H9 (cell line): ENCODE results near the gene PRPF38B. TPM values are rescaled to one million over a fixed set of nuclear protein-coding genes. Genes with fewer than 3 reads are reported as not detected.

Experiments
- DNase-seq: peaks from one replicate; pipeline ENCODE4 v3.0.0-alpha.2; 2017
- H2AFZ ChIP-seq: one replicate; pipeline ENCODE4 v1.6.1; 2013; ENCODE audit warnings: mild to moderate bottlenecking, low read length, control low read depth, moderate library complexity
- H2AK5ac ChIP-seq: 2 replicates; pipeline ENCODE4 v1.6.1; 2013; ENCODE audit warnings: low read length, control low read depth, mixed read lengths; ENCODE audit not compliant: insufficient read length
- H2BK120ac ChIP-seq: one replicate; pipeline ENCODE4 v1.6.1; 2013; ENCODE audit warnings: low read depth, mild to moderate bottlenecking, low read length, control low read depth, inconsistent platforms; ENCODE audit not compliant: poor library complexity, severe bottlenecking
- H2BK12ac ChIP-seq: 2 replicates; pipeline ENCODE4 v1.6.1; 2013; ENCODE audit warnings: low read length, control low read depth, mixed read lengths, low read depth; ENCODE audit not compliant: insufficient read length
- H2BK15ac ChIP-seq: 2 replicates; pipeline ENCODE4 v1.6.1; 2013; ENCODE audit warnings: low read depth, low read length, control low read depth
- H2BK20ac ChIP-seq: one replicate; pipeline ENCODE4 v1.6.1; 2013; ENCODE audit warnings: low read depth, mild to moderate bottlenecking, low read length, control low read depth, inconsistent platforms; ENCODE audit not compliant: poor library complexity, severe bottlenecking
- H2BK5ac ChIP-seq: 2 replicates; pipeline ENCODE4 v1.6.1; 2013; ENCODE audit warnings: low read length, control low read depth, mixed read lengths; ENCODE audit not compliant: insufficient read length
- H3K14ac ChIP-seq: 2 replicates; pipeline ENCODE4 v1.6.1; 2013; ENCODE audit warnings: low read length, control low read depth; ENCODE audit not compliant: insufficient read depth
- H3K18ac ChIP-seq: 2 replicates; pipeline ENCODE4 v1.6.1; 2013; ENCODE audit warnings: low read depth, mild to moderate bottlenecking, mixed read lengths, low read length, control low read depth; ENCODE audit not compliant: insufficient read length
- H3K23ac ChIP-seq: 2 replicates; pipeline ENCODE4 v1.6.1; 2013; ENCODE audit warnings: low read length, control low read depth, mixed read lengths, low read depth; ENCODE audit not compliant: insufficient read length
- H3K23me2 ChIP-seq: 2 replicates; pipeline ENCODE4 v1.6.1; 2013; ENCODE audit warnings: low read depth, mild to moderate bottlenecking, mixed read lengths, low read length, control low read depth; ENCODE audit not compliant: insufficient read length, poor library complexity, severe bottlenecking
- H3K27ac ChIP-seq: 2 replicates; pipeline ENCODE4 v1.5.1; 2013; ENCODE audit warnings: low read length, control low read depth, mixed read lengths, low read depth; ENCODE audit not compliant: insufficient read length
- H3K27me3 ChIP-seq: 2 replicates; pipeline ENCODE4 v1.6.1; 2013; ENCODE audit warnings: low read length, control low read depth, inconsistent platforms; ENCODE audit not compliant: insufficient read depth
- H3K4ac ChIP-seq: 2 replicates; pipeline ENCODE4 v1.6.1; 2013; ENCODE audit warnings: low read depth, mild to moderate bottlenecking, control low read depth, inconsistent platforms, low read length, moderate library complexity
- H3K4me1 ChIP-seq: 2 replicates; pipeline ENCODE4 v1.6.1; 2013; ENCODE audit warnings: low read length, control low read depth, inconsistent platforms; ENCODE audit not compliant: insufficient read depth
- H3K4me2 ChIP-seq: 2 replicates; pipeline ENCODE4 v1.6.1; 2013; ENCODE audit warnings: low read length, control low read depth, mixed read lengths; ENCODE audit not compliant: insufficient read length, insufficient read depth
- H3K56ac ChIP-seq: 2 replicates; pipeline ENCODE4 v1.6.1; 2013; ENCODE audit warnings: low read depth, mild to moderate bottlenecking, mixed read lengths, low read length, control low read depth; ENCODE audit not compliant: insufficient read length
- H3K79me1 ChIP-seq: 2 replicates; pipeline ENCODE4 v1.6.1; 2013; ENCODE audit warnings: low read depth, mild to moderate bottlenecking, moderate library complexity, low read length, control low read depth, inconsistent platforms; ENCODE audit not compliant: insufficient read depth, poor library complexity, severe bottlenecking
- H3K79me2 ChIP-seq: 2 replicates; pipeline ENCODE4 v1.6.1; 2013; ENCODE audit warnings: low read length, control low read depth, inconsistent platforms; ENCODE audit not compliant: insufficient read depth
- H3K9ac ChIP-seq: 2 replicates; pipeline ENCODE4 v1.6.1; 2013; ENCODE audit warnings: low read length, control low read depth, mixed read lengths; ENCODE audit not compliant: insufficient read length; ENCODE audit errors: extremely low read depth
- H3K9me3 ChIP-seq: one replicate; pipeline ENCODE4 v1.6.1; 2013; ENCODE audit warnings: low read depth, low read length, inconsistent platforms; ENCODE audit not compliant: control insufficient read depth
- H3T11ph ChIP-seq: one replicate; pipeline ENCODE4 v1.6.1; 2013; ENCODE audit warnings: mild to moderate bottlenecking, low read length, control low read depth, inconsistent platforms
- H4K20me1 ChIP-seq: one replicate; pipeline ENCODE4 v1.6.1; 2013; ENCODE audit not compliant: control insufficient read depth, insufficient read length, insufficient read depth
- H4K5ac ChIP-seq: 2 replicates; pipeline ENCODE4 v1.6.1; 2013; ENCODE audit warnings: low read depth, mild to moderate bottlenecking, mixed read lengths, low read length, control low read depth; ENCODE audit not compliant: insufficient read length
- H4K8ac ChIP-seq: replicated peaks from 2 replicates; pipeline ENCODE4 v1.6.1; 2013; ENCODE audit warnings: low read length, control low read depth, mixed read lengths, low read depth; ENCODE audit not compliant: insufficient read length
- H4K91ac ChIP-seq: 2 replicates; pipeline ENCODE4 v1.6.1; 2013; ENCODE audit warnings: low read depth, mild to moderate bottlenecking, moderate library complexity, mixed read lengths, low read length, control low read depth; ENCODE audit not compliant: insufficient read length
- H3K27ac Mint-ChIP-seq, 3 experiments: 2 replicates in 2 of 3; 3 replicates in 1 of 3; pipeline ENCODE4 v1.8.0; 2020 to 2021; ENCODE audit warnings: mixed read lengths in 3 of 3, mild to moderate bottlenecking in 1 of 3, moderate library complexity in 1 of 3
- H3K27me3 Mint-ChIP-seq: 2 replicates; pipeline ENCODE4 v1.8.0; 2021; ENCODE audit warnings: low read depth, mild to moderate bottlenecking, moderate library complexity, mixed read lengths
- H3K36me3 Mint-ChIP-seq, 3 experiments: 2 replicates in 2 of 3; 3 replicates in 1 of 3; pipeline ENCODE4 v1.8.0; 2020 to 2021; ENCODE audit warnings: low read depth in 3 of 3, mixed read lengths in 3 of 3; ENCODE audit not compliant: insufficient read depth in 1 of 3
- H3K4me1 Mint-ChIP-seq, 2 experiments: 2 replicates each; pipeline ENCODE4 v1.8.0; 2020; ENCODE audit warnings: mixed read lengths in 2 of 2
- H3K4me3 Mint-ChIP-seq, 2 experiments: 2 replicates in 1 of 2; 3 replicates in 1 of 2; pipeline ENCODE4 v1.8.0; 2020 to 2021; ENCODE audit warnings: mild to moderate bottlenecking in 2 of 2, mixed read lengths in 2 of 2, moderate library complexity in 1 of 2
- H3K9me3 Mint-ChIP-seq, 2 experiments: 2 replicates in 1 of 2; 3 replicates in 1 of 2; pipeline ENCODE4 v1.8.0; 2020; ENCODE audit warnings: mild to moderate bottlenecking in 2 of 2, mixed read lengths in 2 of 2, moderate library complexity in 1 of 2
- CTCF ChIP-seq: fragments of 200-600 bp; sonication (generic); conservative IDR thresholded peaks from 3 replicates; pipeline ENCODE4 v1.8.0; 2021; ENCODE audit warnings: antibody characterized with exemption, mild to moderate bottlenecking
- WGBS: extraction: QIAGEN DNeasy Blood & Tissue Kit; methylation state at CpG from one replicate; pipeline ENCODE4 v1.1.7; 2013; ENCODE audit warnings: missing lambda C conversion rate, low lambda C conversion rate, mixed read lengths; ENCODE audit not compliant: insufficient read length; ENCODE audit errors: extremely low coverage; 5-methylcytosine and 5-hydroxymethylcytosine counted together
- total RNA-seq: library from RNA; stranded (reverse); gene quantifications from 2 replicates; pipeline ENCODE4 v1.2.1, GENCODE V29; 2021

PRPF38B gene
- total RNA-seq, 1 experiment from 2014 or later, result 60.0 TPM

DNA sequence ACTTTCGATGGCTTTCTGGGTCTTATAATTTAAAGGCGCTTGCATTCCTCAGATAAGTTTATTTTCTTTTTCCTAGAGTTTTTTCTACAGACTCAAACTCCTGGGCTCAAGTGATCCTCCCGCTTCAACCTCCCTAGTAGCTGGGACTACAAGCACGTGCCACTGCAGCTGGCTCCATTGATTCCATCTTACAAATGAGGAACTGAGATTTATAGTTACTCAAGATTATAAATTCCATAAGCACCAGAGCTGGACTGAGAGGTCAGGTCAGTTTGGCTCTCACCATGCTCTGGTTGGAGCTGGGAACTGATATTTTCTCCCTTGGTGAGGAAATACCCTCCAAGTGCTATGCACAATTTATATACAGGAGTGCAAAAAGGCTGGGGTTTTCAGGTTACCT, 13.4 kb upstream of the PRPF38B start:
- Histone ChIP-seq H2BK120ac (no peak overlapping the region), H4K8ac (no peak overlapping the region), H3K4me2 (no peak overlapping the region), H2BK15ac (no peak overlapping the region), H3K14ac (no peak overlapping the region), H3K18ac (no peak overlapping the region), H2BK5ac (no peak overlapping the region), H4K91ac (no peak overlapping the region), H3K4ac (no peak overlapping the region), H3K27me3 (no peaks in the 10 kb centered on the region), H2AFZ (no peak overlapping the region), H3K9me3 (no peaks in the 10 kb centered on the region), H4K20me1 (no peaks in the 10 kb centered on the region), H3K79me1 (no peaks in the 10 kb centered on the region), H2BK12ac (no peak overlapping the region), H3K27ac (no peak overlapping the region), H3T11ph (no peak overlapping the region), H4K5ac (no peak overlapping the region), H3K23me2 (no peaks in the 10 kb centered on the region), H2AK5ac (no peak overlapping the region), H3K56ac (no peak overlapping the region), H3K4me1 (no peaks in the 10 kb centered on the region; the same call in 1 of the 2 replicates), H3K79me2 (no peaks in the 10 kb centered on the region), H3K9ac (no peak overlapping the region), H3K23ac (no peak overlapping the region), H2BK20ac (no peak overlapping the region)
- no peaks in the 10 kb centered on the region; the same call in none of the 2 replicates for H3K27me3 Mint-ChIP-seq
- H3K4me1 Mint-ChIP-seq, result peaks cover 12 to 13% of the 10 kb centered on the region in 2 experiments
- H3K36me3 Mint-ChIP-seq, result peaks cover 0 to 9% (median 7%) of the 10 kb centered on the region in 3 experiments; a peak in 6 of 7 replicates
- DNase-seq, result no peak
- no peak for TF ChIP-seq CTCF
- H3K27ac Mint-ChIP-seq, result no peak overlapping the region
- peaks cover 12 to 13% of the 10 kb centered on the region in 2 experiments for H3K9me3 Mint-ChIP-seq
- H3K4me3 Mint-ChIP-seq, result no peak overlapping the region
- WGBS, result no CpG with 5 or more reads among the region's 4 CpGs
